GM04503 (cell line): ENCODE data around the gene COASY.

Source experiments
- DNase-seq: peaks from one replicate; pipeline ENCODE4 v3.0.0-alpha.2; 2012; ENCODE audit warnings: low read depth

The COASY gene

DNA sequence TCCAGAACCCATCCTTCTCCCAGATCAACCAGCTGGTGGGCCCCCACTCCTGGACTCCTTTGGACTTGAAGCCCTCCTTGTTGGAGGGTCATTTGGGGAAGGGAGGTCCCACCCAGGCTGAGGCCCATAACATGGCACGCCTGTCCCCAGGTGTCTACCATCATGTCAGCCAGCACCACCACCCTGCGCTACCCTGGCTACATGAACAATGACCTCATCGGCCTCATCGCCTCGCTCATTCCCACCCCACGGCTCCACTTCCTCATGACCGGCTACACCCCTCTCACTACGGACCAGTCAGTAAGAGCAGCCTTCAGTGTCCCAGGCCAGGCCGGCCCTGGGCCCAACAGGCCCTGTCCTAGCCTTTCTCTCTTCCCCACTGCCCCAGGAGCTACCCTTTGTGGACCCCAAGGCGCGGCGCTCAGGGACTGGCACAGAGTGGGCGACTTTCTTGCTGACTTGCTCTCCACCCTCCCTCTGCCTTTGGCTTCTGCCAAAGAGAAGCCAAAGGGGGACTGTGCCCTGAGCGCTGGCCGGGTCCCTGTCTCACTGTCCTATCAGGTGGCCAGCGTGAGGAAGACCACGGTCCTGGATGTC lies 51.8 kb downstream of the COASY start:
- no peak for DNase-seq
